IMR-90 (cell line): ENCODE results near the gene TRIM37. TPM values are rescaled to one million over a fixed set of nuclear protein-coding genes. Genes with fewer than 3 reads are reported as not detected.

Source experiments
- ATAC-seq: fragments of 200-7000 bp; cut with Tn5 transposase; 2 replicates; pipeline ENCODE4 v1.9.1; 2020; ENCODE audit warnings: low read depth, mild to moderate bottlenecking, moderate library complexity
- BruUV-seq: library from RNA; stranded (reverse); fragments of 400-500 nt; replicated peaks from 2 replicates; lab custom pipeline; 2021; lab: Mats Ljungman, UMichigan
- CTCF ChIA-PET: fragments of 300-600 bp; formaldehyde crosslinking; extraction: SDS; loops from one replicate; lab custom pipeline; 2021; ENCODE audit warnings: antibody characterized with exemption; lab: Yijun Ruan, JAX
- POLR2A ChIA-PET: fragments of 300-600 bp; sonication (Branson Sonifier 250); formaldehyde crosslinking; loops from one replicate; lab custom pipeline; 2022; ENCODE audit warnings: antibody characterized with exemption; ENCODE audit not compliant: unreplicated experiment; lab: Charles Lee
- DNase-seq: peaks from one replicate; pipeline ENCODE4 v3.0.0; 2013
- H2AFZ ChIP-seq: replicated peaks from 2 replicates; pipeline ENCODE3; 2013; ENCODE audit warnings: low read length, mild to moderate bottlenecking; ENCODE audit not compliant: poor library complexity
- H2AK5ac ChIP-seq: 2 replicates; pipeline ENCODE4 v1.6.1; 2013; ENCODE audit warnings: low read depth, low read length, inconsistent platforms
- H2AK9ac ChIP-seq: replicated peaks from 2 replicates; pipeline ENCODE3; 2013; ENCODE audit warnings: mild to moderate bottlenecking, low read depth, low read length, moderate library complexity; ENCODE audit not compliant: poor library complexity
- H2BK120ac ChIP-seq: 2 replicates; pipeline ENCODE4 v1.6.1; 2013; ENCODE audit warnings: low read depth, low read length, inconsistent platforms
- H2BK15ac ChIP-seq: 3 replicates; pipeline ENCODE4 v1.6.1; 2013; ENCODE audit warnings: low read depth, low read length, inconsistent platforms
- H2BK20ac ChIP-seq: 2 replicates; pipeline ENCODE4 v1.6.1; 2013; ENCODE audit warnings: low read depth, mild to moderate bottlenecking, inconsistent platforms, low read length, moderate library complexity
- H2BK5ac ChIP-seq: 2 replicates; pipeline ENCODE4 v1.6.1; 2013; ENCODE audit warnings: mild to moderate bottlenecking, low read depth, low read length, inconsistent platforms; ENCODE audit not compliant: poor library complexity, severe bottlenecking
- H3K14ac ChIP-seq: replicated peaks from 2 replicates; pipeline ENCODE4 v1.6.1; 2013; ENCODE audit warnings: low read depth, low read length, inconsistent platforms
- H3K18ac ChIP-seq: 2 replicates; pipeline ENCODE4 v1.6.1; 2013; ENCODE audit warnings: low read depth, low read length, control low read depth
- H3K23ac ChIP-seq: 2 replicates; pipeline ENCODE4 v1.6.1; 2013; ENCODE audit warnings: low read depth, low read length, inconsistent platforms
- H3K27ac ChIP-seq: 2 replicates; pipeline ENCODE4 v1.5.1; 2013; ENCODE audit warnings: mild to moderate bottlenecking, control low read depth, low read length; ENCODE audit not compliant: insufficient read depth
- H3K27me3 ChIP-seq: 2 replicates; pipeline ENCODE4 v1.6.1; 2013; ENCODE audit warnings: low read length; ENCODE audit not compliant: control insufficient read depth, insufficient read depth
- H3K36me3 ChIP-seq: 2 replicates; pipeline ENCODE4 v1.6.1; 2013; ENCODE audit warnings: low read length, mixed read lengths; ENCODE audit not compliant: control insufficient read depth, insufficient read depth
- H3K4ac ChIP-seq: 2 replicates; pipeline ENCODE4 v1.6.1; 2013; ENCODE audit warnings: low read depth, low read length, inconsistent platforms
- H3K4me1 ChIP-seq: 2 replicates; pipeline ENCODE4 v1.6.1; 2013; ENCODE audit warnings: low read length, mixed read lengths; ENCODE audit not compliant: control insufficient read depth, insufficient read depth
- H3K4me2 ChIP-seq: 2 replicates; pipeline ENCODE4 v1.6.1; 2013; ENCODE audit warnings: low read depth, mild to moderate bottlenecking, control low read depth, low read length, moderate library complexity
- H3K4me3 ChIP-seq: 2 replicates; pipeline ENCODE4 v1.5.1; 2013; ENCODE audit warnings: low read depth, mild to moderate bottlenecking, control low read depth, low read length, moderate library complexity; ENCODE audit not compliant: insufficient read depth
- H3K56ac ChIP-seq: 2 replicates; pipeline ENCODE4 v1.6.1; 2013; ENCODE audit warnings: low read length, inconsistent platforms; ENCODE audit not compliant: insufficient read depth; ENCODE audit errors: extremely low read depth
- H3K79me1 ChIP-seq, 2 experiments: 2 replicates each; pipeline ENCODE4 v1.6.1; 2013; ENCODE audit warnings: low read length in 2 of 2, inconsistent platforms in 1 of 2, low read depth in 1 of 2
- H3K9ac ChIP-seq: 2 replicates; pipeline ENCODE4 v1.6.1; 2013; ENCODE audit warnings: low read depth, low read length, control low read depth
- H3K9me1 ChIP-seq: 2 replicates; pipeline ENCODE4 v1.6.1; 2013; ENCODE audit warnings: low read length, inconsistent platforms; ENCODE audit not compliant: insufficient read depth
- H3K9me3 ChIP-seq: 2 replicates; pipeline ENCODE4 v1.6.1; 2013; ENCODE audit warnings: low read length; ENCODE audit not compliant: control insufficient read depth, insufficient read depth
- H4K20me1 ChIP-seq: 2 replicates; pipeline ENCODE4 v1.6.1; 2013; ENCODE audit warnings: low read length, inconsistent platforms; ENCODE audit not compliant: insufficient read depth
- H4K5ac ChIP-seq: 2 replicates; pipeline ENCODE4 v1.6.1; 2013; ENCODE audit warnings: mild to moderate bottlenecking, low read depth, low read length, control low read depth
- H4K8ac ChIP-seq, 2 experiments: 2 replicates each; pipeline ENCODE4 v1.6.1; 2013; ENCODE audit warnings: low read depth in 2 of 2, low read length in 2 of 2, control low read depth in 1 of 2, inconsistent platforms in 1 of 2
- H4K91ac ChIP-seq: 2 replicates; pipeline ENCODE4 v1.6.1; 2013; ENCODE audit warnings: low read depth, low read length, inconsistent platforms; ENCODE audit not compliant: insufficient read depth
- CEBPB ChIP-seq: IDR thresholded peaks from 2 replicates; pipeline ENCODE4 v1.6.1; 2012; ENCODE audit warnings: low read depth, low read length, improper control_type of control experiment
- FOS ChIP-seq: fragments of 150-350 bp; IDR thresholded peaks from 2 replicates; pipeline ENCODE4 v1.6.1; 2016; ENCODE audit warnings: low read depth, low read length
- MAFK ChIP-seq: IDR thresholded peaks from 2 replicates; pipeline ENCODE4 v1.6.1; 2012; ENCODE audit warnings: low read depth, low read length, improper control_type of control experiment
- MXI1 ChIP-seq: IDR thresholded peaks from 2 replicates; pipeline ENCODE4 v1.6.1; 2012; ENCODE audit warnings: low read depth, mild to moderate bottlenecking, low read length, moderate library complexity, borderline replicate concordance
- POLR2A ChIP-seq: IDR thresholded peaks from 2 replicates; pipeline ENCODE4 v1.6.1; 2012; ENCODE audit warnings: mild to moderate bottlenecking, low read depth, low read length
- WGBS, 2 experiments: methylation state at CpG; one replicate each; pipeline versions ENCODE4 v1.1.5 to v1.1.7; 2013; ENCODE audit warnings: missing lambda C conversion rate in 2 of 2; ENCODE audit not compliant: insufficient read length in 1 of 2; ENCODE audit errors: extremely low coverage in 2 of 2; 5-methylcytosine and 5-hydroxymethylcytosine counted together
- dilution Hi-C: fragments of 300-500 bp; cut with HindIII; formaldehyde crosslinking; loops from one replicate; pipeline ENCODE4 v1.14.3; 2018; ENCODE audit warnings: low sequenced_read_pairs; ENCODE audit not compliant: unreplicated experiment
- in situ Hi-C: fragments of 300-500 bp; cut with MboI; formaldehyde crosslinking; loops from 3 replicates; pipeline ENCODE4 v1.14.3; 2019; ENCODE audit warnings: low sequenced_read_pairs, inconsistent platforms, mixed read lengths
- intact Hi-C: fragments of 100-400 bp; cut with micrococcal nuclease; formaldehyde crosslinking; loops from 2 replicates; pipeline ENCODE4 v1.10.0; 2022
- polyA plus RNA-seq, 3 experiments: library from polyadenylated mRNA; depleted of rRNA; stranded (reverse); fragments of >200 nt; gene quantifications; 2 replicates each; pipeline ENCODE4 v1.2.3, GENCODE V29; 2012; ENCODE audit warnings: low replicate concordance in 1 of 3
- total RNA-seq: library from RNA; depleted of rRNA; stranded (reverse); fragments of >200 nt; gene quantifications from 2 replicates; pipeline ENCODE4 v1.2.3, GENCODE V29; 2012
- TF ChIP-seq, protein P1 (sequence below): fragments of 150-350 bp; IDR thresholded peaks from 2 replicates; pipeline ENCODE4 v1.6.1; 2017; ENCODE audit warnings: mild to moderate bottlenecking, antibody characterized with exemption, low read length, low read depth
- TF ChIP-seq, protein P2 (sequence below): fragments of 150-350 bp; IDR thresholded peaks from 2 replicates; pipeline ENCODE4 v1.6.1; 2016; ENCODE audit warnings: low read depth, mild to moderate bottlenecking, low read length, moderate library complexity, borderline replicate concordance
- TF ChIP-seq, protein P3 (sequence below): conservative IDR thresholded peaks from 2 replicates; pipeline ENCODE4 v1.5.1; 2012; ENCODE audit warnings: mild to moderate bottlenecking, low read depth, low read length, improper control_type of control experiment

Gene TRIM37
- total and polyA plus RNA-seq, 2 of the 4 experiments (the other 2 are of a cell fraction), result 12.1 to 24.9 TPM

GRCh38 chr17:59008737-59009136 is 97.9 kb downstream of the TRIM37 start:
- no peak overlapping the region for H3K27ac ChIP-seq
- no peak overlapping the region for H3K4ac ChIP-seq
- H3K23ac ChIP-seq, result no peak overlapping the region
- no peak overlapping the region for H3K9ac ChIP-seq
- no peaks in the 10 kb centered on the region for H3K9me1 ChIP-seq
- ChIA-PET POLR2A (no interaction called here), CTCF (no interaction called here)
- no peaks in the 10 kb centered on the region for H3K4me1 ChIP-seq
- no peak overlapping the region for H4K91ac ChIP-seq
- in situ Hi-C loops, result loop anchor here (5.0 to 10.0 kb wide), 2 partner anchors 296 to 424 kb away; no protein-coding TSS in a partner anchor
- H3K18ac ChIP-seq, result no peak overlapping the region
- no peak overlapping the region for H2AFZ ChIP-seq
- no peak overlapping the region for H3K4me2 ChIP-seq
- DNase-seq (no peak), ATAC-seq (no peak)
- no peak overlapping the region for H2AK5ac ChIP-seq
- no peak overlapping the region for H3K14ac ChIP-seq
- TF ChIP-seq MAFK (no peak), MXI1 (no peak), POLR2A (no peak), FOS (no peak), CEBPB (no peak)
- TF ChIP-seq, protein P1, sequence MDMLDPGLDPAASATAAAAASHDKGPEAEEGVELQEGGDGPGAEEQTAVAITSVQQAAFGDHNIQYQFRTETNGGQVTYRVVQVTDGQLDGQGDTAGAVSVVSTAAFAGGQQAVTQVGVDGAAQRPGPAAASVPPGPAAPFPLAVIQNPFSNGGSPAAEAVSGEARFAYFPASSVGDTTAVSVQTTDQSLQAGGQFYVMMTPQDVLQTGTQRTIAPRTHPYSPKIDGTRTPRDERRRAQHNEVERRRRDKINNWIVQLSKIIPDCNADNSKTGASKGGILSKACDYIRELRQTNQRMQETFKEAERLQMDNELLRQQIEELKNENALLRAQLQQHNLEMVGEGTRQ, result no peak
- TF ChIP-seq, protein P2, sequence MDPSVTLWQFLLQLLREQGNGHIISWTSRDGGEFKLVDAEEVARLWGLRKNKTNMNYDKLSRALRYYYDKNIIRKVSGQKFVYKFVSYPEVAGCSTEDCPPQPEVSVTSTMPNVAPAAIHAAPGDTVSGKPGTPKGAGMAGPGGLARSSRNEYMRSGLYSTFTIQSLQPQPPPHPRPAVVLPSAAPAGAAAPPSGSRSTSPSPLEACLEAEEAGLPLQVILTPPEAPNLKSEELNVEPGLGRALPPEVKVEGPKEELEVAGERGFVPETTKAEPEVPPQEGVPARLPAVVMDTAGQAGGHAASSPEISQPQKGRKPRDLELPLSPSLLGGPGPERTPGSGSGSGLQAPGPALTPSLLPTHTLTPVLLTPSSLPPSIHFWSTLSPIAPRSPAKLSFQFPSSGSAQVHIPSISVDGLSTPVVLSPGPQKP, result no peak
- TF ChIP-seq, protein P3, sequence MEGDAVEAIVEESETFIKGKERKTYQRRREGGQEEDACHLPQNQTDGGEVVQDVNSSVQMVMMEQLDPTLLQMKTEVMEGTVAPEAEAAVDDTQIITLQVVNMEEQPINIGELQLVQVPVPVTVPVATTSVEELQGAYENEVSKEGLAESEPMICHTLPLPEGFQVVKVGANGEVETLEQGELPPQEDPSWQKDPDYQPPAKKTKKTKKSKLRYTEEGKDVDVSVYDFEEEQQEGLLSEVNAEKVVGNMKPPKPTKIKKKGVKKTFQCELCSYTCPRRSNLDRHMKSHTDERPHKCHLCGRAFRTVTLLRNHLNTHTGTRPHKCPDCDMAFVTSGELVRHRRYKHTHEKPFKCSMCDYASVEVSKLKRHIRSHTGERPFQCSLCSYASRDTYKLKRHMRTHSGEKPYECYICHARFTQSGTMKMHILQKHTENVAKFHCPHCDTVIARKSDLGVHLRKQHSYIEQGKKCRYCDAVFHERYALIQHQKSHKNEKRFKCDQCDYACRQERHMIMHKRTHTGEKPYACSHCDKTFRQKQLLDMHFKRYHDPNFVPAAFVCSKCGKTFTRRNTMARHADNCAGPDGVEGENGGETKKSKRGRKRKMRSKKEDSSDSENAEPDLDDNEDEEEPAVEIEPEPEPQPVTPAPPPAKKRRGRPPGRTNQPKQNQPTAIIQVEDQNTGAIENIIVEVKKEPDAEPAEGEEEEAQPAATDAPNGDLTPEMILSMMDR, result no peak
- no peak overlapping the region for H2BK120ac ChIP-seq
- intact Hi-C loops, result no loop called here
- H3K36me3 ChIP-seq, result peaks cover 5% of the 10 kb centered on the region; the same call in 1 of the 2 replicates
- WGBS, 2 experiments, result no CpG with 5 or more reads among the region's 2 CpGs
- no peaks in the 10 kb centered on the region for H4K20me1 ChIP-seq
- H3K56ac ChIP-seq, result no peak overlapping the region
- H2BK5ac ChIP-seq, result no peak overlapping the region
- no peak overlapping the region for H2AK9ac ChIP-seq
- no TSS peak for BruUV-seq
- no peak overlapping the region for H4K5ac ChIP-seq
- H2BK15ac ChIP-seq, result no peak overlapping the region
- no peaks in the 10 kb centered on the region for H3K27me3 ChIP-seq
- no peak overlapping the region for H3K4me3 ChIP-seq
- H4K8ac ChIP-seq, result no peak overlapping the region
- no peaks in the 10 kb centered on the region for H3K79me1 ChIP-seq
- H2BK20ac ChIP-seq, result no peak overlapping the region
- H3K9me3 ChIP-seq, result no peaks in the 10 kb centered on the region
- dilution Hi-C loops, result no loop called here
